Activated T-cell treated with anti-CD3 and anti-CD28 coated beads, Interleukin-2, amount 50 U/mL, for 48 hours (primary cell): ENCODE results near the gene ALG14.
"Not testable (repeated sequence)": the region's sequence is repeated elsewhere in the genome, so short reads cannot be mapped to it uniquely, and the experiment has no call there.

Experiments used
- DNase-seq, 2 experiments: peaks; one replicate each; pipeline ENCODE4 v3.0.0-alpha.2; 2020

Gene ALG14

DNA sequence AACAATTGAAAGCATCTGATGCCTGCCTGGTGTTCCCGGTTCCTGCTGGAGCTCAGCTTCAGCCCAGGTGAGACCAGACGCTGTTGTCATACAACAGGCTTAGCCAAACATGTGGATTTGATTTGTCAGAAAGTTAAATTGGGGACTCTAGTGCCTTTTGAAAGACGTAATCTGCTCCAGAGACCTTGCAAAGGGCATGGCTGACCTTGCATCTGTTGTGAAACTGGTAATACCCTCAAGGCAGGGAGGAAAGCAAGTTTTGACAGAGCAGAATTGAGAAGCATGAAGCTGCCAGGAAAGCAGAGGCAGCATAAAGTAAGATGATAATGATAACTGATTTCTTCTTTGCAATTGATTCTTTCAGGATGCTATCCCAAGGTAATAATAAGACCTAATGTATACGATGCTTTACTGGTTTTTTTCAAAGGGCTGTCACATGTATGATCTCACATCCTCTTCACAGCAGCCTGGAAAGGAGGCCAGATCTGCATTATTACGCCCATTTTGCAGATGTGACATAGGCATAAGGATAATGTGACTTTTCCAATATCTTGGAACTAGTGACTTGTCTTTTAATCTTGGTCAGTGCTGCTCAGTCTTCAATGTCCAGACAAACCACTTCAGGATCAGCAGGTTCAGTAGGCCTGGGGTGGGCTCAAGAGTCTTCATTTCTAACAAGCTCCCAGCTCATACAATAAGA, 121.1 kb downstream of the ALG14 start:
- no peak for DNase-seq

DNA sequence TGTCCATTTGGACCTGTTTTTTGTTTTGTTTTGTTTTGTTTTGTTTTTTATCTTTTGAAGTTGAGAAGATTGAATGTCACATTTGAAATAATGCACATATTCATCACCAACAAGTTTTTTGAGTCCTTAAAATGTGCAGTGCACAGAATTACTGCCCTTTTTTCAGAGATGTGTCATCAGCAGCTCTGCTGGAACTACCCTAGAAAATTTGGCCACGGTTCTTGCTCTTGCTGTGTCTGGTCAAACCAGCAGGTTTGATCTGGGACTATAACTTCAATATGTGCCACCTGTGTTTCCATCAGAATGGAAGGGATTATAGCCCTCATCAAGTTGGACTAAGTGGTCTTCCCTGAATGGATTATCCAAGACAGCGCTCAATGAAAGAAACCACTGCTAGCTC, 121.7 kb downstream of the ALG14 start:
- no peak for DNase-seq

DNA sequence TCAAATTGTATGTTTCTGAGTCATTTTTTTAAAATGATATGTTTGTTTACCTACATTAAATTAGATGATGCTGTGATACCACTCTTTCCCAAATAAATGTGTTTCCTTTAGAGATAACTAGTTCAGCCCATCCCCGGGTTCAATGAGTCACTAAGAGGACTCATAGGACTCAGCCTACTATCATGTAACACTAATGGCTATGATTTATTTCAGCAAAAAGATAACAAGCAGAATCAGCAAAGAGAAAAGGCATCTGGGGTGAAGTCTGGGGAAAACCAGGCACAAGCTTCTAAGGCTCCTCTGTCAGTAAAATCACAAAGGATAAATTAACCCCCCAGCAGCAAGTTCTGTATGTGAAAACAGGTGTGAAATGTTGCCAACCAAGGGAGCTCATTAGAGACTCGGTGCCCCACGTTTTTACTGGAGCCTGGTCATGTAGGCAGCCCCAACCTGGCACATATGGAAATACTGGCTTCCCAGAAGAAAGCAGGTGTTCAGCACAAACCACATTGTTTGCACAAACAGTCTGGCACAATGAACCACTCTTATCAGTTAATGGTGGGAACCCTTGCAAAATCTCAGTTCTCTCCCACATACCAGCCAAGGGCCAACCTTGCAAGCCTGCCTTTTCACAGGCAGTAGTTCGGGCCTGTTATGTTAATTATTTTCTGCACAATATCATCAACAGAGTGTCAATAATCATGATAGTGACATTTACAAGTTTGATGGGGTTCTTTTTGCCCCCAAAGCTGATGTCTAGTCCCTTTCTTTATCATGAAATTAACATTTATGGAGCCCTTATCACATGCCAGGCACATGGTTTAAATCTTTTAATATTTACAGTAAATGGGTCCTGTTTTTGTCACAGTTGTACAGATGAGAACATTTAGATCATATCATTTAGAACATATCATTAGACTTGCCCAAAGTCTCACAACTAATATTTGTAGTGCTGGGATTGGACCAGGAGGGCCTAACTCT, 122.8 kb downstream of the ALG14 start:
- no peak for DNase-seq

DNA sequence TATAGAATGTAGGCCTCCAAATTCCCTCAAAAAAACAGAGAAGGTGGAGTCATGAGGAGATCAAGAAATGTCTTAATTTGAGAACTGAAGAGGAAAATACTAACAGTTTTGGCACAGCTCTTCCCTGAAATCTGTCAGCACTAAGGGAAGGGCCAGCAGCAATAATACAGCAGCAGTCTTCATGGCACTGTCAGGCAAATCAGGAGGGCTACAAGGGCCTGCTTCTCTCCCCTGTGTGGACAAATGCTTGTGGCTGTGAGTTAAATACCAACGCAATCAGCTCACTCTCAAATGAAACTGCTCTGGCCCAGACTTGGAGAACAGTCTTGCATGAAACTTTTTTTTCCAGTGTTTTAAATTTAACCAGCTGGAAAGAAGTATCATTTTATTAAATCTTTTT, 125.3 kb downstream of the ALG14 start:
- DNase-seq = no peak

DNA sequence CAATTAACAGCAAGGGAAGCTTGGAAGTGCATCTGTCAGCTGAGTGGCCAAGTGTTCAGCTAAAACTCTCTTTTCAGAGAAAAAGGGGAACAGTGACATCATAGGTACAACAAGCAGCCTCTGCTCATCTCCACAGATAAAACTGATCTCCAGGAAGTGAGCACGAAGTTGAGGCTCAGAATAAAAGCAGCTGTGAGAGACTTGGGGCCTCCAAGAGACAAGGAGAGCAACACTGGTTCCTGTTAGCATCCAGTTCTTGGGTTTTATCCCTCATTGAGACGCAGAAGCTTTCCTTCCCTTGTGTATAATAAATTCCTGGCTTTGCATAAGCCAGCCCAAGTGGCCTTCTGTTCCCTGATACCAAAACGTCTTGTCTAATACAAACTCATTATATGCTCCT, 125.9 kb downstream of the ALG14 start:
- DNase-seq = no peak

DNA sequence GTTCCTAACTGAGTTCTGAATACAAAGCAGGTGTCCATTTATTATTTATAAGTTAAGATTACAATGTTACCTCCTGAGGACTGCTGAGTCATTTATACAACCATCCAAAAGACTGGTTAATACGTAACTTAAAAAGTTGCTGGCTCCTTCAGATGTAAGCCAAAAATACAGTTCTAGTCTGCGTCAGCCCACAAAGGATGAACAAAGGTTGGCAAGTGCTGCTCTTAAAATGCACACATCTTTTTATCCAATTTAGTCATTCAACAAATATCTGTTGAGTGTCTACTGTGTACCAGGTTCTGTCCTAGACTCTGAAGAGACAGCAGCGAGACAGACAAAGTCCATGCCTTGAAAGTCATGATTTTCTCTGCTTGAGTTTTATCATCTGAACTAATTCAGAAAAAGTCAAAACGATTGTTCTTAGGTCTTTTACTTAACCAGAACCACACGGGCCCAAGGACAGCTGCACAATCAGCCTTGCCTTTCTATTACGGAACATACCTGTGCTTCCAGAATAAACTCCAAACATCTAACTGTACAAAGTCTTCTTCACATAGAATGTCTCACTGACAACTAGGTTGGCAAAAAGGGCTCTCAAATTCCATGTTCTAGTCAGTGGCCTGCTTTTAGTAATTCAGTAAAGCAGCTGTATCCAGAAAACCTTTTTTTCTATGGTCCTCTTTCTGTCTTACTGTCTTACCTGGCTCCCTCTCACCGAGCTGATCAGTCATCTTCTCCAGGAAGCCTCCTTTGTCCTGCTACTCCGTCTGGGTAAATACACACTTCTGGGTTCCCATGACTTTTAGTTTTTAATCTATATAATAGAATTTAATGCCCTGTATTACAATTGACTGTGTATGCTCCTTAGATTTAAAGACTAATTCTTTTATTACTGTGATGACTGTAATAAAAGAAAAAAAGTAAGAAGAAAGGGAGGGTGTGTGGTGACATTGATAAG, 130.3 kb downstream of the ALG14 start:
- no peak for DNase-seq

DNA sequence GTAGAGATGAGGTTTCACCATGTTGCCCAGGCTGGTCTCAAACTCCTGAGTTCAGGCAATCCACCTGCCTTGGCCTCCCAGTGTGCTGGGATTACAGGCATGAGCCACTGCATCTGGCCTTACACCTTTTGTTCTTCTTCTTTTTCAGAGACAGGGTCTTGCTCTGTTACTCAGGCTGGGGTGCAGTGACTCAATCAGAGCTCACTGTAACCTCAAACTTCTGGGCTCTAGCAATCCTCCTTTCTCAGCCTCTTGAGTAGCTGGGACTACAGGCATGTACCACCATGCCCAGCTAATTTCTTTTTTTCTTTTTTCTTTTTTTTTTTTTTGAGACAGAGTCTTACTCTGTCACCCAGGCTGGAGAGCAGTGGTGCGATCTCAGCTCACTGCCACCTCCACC, 131.3 kb downstream of the ALG14 start:
- DNase-seq = not testable (repeated sequence)

DNA sequence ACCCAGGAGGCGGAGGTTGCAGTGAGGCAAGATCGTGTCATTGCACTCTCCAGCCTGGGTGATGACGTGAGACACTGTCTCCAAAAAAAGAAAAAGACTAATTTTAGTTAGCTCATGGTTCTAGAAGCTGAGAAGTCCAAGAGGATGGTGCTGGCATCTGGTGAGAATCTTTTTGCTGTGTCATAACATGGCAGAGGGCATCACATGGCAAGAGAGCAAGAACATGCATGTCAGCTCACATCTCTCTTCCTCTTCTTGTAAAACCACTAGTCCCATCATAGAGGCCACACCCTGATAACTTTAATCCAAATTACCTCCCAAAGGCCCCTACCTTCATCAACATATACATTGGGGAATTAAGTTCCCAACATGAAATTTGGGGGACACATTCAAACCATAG, 132.0 kb downstream of the ALG14 start:
- DNase-seq = no peak

DNA sequence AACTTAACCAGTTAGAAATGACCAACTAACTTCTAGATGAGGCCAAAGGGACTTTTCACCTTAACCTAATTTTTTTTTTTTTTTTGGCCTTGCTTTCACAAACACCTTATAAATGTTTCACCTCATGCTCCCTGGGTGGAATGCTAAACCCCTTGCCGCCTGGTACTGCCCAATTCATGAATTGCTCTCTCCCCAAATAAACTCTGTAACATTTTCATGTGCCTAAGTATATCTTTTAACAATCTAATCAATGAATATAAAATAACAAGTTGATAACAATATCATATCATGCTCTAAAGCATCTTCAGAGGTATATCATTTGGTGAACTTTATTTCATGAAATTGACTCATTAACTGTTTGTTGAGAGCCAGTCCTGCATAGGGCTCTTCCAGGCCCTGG, 134.9 kb downstream of the ALG14 start:
- no peak for DNase-seq

DNA sequence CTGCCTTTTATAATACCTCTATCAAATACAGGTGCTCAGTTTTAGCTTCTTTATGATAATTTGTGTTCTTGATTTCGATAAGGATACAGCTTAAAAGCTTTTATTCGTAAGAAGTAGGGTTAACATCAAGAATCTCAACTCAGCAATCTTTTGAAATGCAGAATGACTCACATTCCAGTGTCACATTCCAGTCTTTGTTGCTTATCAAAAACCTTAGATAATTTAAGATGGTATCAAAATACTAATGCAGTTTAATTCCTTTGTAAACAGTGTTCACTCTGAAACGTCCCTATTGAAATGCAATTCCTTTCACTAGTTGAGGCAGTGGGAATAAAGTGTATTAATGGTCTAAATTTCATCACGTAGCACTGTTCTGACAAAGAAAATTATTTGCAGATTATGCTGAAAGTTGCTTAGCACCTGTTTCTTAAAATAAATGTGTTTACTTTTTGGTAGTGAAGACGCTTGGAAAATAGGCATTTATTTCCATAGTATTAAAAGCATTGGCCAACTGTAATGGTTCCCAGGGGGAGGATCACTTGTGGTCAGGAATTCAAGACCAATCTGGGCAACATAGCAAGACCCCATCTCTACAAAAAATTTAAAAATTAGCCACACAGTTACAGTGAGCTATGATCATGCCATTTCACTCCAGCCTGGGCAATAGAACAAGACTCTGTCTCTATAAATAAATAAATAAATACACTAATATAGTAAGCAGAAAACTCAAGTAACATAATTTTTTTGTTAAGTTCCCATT, 135.7 kb downstream of the ALG14 start:
- DNase-seq = no peak

DNA sequence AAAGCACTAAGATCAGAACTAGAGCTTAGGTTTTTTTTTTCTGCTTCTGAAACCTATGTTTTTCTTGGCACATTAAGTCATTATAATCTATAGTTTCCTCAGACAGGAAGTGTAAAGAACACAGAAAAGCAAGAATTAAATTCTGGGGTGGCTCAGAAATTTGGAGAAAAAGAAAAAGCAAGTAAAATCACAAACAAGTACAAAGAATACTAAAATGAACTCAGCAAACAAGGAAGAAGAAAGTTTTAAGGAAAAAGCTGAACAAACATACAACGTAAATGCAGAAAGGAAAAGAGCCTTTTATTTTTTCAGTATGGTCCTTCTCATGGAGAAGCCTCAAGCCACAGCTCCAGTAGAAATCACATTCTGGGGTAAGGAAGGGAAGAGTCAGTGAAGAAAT, 137.3 kb downstream of the ALG14 start:
- DNase-seq = no peak

DNA sequence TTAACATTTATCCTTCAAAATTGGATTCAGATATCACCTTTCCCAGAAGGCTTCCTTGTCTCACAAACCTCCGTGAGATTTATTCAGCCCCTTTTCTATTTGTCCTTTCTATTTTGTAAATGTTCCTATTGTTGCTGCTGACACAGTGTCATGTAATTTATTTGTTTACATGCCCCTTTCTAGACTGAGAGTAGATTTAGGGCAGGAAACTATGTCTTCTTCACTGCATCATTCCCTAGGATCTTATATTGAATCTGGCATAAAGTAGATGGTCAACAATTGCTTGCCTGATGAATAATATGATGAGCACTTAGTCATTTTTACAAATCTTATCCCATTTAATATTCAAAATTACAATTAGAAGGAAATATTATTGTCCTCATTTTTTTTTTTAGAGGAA, 137.7 kb downstream of the ALG14 start:
- no peak for DNase-seq

DNA sequence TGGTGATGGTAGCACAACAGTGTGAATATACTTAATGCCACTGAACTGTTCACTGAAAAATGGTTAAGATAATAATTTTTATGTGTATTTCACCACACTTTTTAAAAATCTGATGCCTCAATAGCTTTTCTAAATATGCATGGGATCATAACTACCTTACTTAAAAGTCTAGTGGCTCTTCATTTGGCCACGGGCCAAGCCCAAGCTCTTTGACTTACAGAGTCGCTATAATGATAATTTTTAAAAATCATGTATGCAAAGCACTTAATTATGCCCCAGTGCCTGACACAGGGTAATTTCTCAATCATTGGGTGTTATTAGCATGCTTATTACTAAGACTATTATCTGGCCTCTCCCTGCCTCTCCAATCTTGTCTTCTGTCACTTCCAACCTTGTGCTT, 138.2 kb downstream of the ALG14 start:
- DNase-seq = no peak

DNA sequence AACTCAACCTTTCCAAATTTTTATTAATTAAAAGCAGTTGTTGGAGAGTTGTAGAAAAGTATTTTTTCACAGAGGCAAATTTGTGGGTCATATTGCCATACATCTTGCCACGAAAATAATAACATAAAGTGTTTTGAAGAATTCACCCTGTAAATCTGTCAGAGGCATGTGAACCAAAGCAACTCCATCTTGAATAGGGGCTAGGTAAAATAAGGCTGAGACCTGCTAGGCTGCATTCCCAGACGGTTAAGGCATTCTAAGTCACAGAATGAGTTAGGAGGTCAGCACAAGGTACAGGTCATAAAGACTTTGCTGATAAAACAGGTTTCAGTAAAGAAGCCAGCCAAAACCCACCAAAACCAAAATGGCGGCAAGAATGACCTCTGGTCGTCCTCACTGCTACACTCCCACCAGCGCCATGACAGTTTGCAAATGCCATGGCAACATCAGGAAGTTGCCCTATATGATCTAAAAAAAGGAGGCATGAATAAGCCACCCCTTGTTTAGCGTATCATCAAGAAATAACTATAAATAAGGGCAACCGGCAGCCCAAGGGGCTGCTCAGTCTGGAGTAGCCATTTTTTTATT, 141.4 kb downstream of the ALG14 start:
- DNase-seq = no peak

DNA sequence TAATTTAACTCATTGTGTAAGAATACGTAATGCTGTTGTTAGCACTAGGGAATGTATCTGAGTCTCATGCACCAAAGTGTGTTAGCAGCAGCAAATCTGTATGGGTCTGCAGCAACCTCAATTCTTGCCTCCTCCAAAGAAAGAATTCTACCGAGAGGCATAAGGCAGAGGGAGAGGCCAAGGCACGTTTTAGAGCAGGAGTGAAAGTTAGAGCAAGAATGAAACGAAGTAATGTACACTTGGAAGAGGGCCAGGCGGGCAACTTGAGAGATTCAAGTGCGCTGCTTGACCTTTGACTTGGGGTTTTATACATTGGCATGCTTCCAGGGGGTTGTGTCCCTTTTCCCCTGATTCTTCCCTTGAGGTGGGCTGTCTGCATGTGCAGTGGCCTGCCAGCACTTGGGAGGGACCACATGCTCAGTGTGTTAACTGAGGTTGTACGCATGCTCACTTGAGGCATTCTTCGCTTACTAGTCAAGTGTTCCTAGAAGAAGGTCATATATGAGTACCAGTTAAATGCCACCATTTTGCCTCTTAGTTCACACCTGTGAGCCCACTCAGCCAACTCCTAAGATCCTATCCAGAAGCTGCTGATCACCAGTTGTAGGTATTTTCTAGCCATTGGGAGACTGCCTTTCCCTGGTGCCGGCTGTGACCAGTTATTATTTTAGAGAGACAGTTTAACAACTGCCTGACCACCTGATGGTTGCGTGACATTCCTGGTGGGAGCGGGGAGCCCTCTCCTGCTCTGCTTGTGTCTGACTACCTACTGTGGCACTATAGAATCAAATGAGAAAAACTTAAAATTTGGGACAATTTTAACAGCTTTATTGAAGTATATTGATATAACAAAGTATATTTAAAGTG, 143.2 kb downstream of the ALG14 start:
- no peak for DNase-seq

DNA sequence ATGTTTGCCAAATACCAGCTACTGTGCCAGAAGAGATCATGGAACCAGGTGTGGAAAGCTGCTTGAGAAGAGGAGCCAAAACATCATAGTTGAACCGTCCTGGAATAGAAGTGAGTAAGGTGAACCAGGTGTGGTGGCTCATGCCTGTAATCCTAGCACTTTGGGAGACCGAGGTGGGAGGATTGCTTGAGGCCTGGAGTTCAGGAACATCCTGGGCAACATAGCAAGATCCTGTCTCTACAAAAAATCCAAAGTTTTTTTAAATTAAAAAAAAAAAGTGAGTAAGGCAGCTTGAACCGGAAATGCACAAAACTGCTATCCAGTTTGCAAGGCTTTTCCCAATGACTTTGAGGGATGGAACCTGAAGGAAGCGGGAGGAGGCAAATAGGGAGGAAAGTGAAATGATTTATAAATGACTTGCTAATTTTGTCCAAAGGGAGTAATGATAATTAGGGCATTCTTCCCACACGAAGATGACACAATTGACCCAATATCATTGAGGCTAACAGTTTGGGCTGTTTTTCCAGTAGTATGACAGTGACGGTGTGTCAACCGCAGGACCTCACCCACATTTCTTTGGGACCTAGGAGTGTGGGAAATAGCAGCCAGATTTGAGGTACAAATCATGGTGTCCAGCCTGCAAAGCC, 144.3 kb downstream of the ALG14 start:
- DNase-seq = no peak

DNA sequence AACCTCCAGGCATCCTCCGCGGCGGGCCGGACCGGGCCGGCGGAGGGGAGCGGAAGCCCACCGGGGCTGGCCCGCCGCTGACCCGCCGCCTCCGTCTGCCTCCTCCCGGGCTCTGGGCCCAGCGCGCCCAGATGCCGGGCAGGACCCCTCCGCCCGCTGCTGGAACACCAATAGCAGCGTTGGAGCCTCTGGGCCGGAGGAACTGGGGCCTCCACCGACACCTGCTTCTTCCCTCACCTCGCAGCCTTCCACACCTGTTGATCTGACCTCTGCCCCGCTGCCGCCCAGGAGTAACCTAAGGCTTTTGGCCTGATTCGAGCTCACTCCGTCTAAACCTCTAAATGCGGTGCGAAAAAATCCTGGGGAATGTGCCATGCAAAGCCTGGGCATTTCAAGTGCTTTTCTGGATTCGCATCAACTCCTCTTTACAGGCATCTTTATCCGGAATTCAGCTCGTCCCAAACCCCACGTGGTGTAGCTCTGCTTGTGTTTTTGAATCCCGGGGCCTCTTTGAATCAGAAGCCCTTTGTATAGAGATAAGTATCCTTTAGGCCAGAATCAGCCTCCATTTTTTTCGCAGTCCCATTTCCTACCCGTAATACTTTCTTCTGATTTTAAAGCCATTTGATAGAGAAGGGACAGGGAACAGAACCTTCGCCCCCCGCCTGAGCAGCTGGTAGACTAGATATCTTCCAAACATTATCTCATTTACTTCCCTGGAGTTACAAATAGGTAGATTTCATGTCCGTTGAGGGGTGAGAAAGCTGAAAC, 145.2 kb downstream of the ALG14 start:
- DNase-seq = peak in 1 of 2 experiments; percentile 22

DNA sequence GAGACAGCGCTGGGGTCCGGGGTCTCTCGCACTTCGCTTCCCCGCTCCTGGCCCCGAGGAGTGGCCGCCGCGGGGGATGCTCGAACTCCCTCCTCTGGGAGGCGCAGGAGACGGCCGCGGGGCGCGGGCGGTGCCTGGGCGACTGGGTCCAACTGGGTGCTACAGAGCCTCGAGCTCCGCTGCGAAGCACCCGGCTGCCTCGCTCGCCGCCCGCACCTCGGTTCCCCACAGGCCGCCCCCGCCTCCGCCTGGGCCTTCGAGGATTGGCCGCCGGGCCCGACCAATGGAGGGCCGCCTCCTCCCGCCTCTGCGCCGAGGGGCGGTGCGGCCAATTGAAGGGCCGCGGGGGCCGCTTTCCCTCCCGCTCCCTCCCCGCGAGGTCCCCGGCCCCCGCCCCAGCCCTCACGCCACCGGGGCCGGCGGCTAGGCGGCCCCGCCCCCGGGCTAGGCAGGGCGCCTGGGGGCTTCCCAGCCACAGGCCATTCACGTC, 145.8 kb downstream of the ALG14 start, which contains the start of gene CNN3:
CNN3 (minus strand) TSS at position 196 of the 490 bp plus-strand sequence. CDS start 216 bp downstream, outside the sequence.
- peak; percentile 70 to 78 for DNase-seq
